ENCODE data around the gene GRK2. TPM values are rescaled to one million over a fixed set of nuclear protein-coding genes. Genes with fewer than 3 reads are reported as not detected.

GRK2 gene
- total and polyA plus RNA-seq, 2 donors (not counting 3 experiments of a cell fraction or from before 2014, with no cell fraction given) = 57.9 to 62.3 TPM

DNA sequence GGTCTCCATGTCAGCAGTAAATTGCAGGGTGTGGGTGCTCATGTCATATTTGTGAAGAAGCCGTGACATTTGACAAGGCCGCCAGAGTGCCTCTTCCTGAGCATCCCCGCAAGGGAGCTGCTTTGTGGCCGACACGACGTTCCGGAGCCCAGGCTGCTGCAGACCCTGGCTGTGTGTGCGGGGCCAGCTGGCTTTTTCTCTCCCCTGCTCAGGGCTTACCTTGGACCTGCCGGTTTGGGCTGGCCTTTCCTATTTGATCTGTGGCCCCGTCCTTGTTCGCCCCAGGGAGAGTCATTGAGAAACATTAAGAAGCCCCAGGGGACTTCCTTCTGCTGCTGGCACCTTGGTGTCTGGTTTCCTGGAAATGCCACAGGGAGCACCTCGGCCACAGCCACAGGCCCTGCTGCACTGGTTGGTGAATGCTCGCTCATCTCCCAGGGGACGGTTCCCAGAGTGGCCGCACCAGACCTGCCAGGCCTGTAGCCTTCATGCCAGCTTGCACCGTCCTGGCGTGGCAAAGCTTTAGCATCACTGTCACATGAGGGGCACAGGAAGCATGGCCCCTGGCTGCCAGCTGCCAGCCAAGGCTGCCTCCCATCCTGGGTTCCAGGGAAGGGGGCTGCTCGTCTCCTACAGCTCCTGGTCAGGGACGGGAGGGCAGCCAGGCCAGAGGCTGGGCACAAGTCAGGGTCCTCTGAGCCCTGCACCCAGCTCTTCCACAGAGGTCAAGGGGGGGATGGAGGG lies 5.4 kb downstream of the GRK2 start:
- H3K27me3 ChIP-seq (ENCODE audit: control insufficient read depth in 2 of 2, insufficient read depth in 2 of 2, low read length in 2 of 2) = no peaks in the 10 kb centered on the region
- H3K4me2 ChIP-seq (ENCODE audit: insufficient read depth, low read length) = no peak overlapping the region
- dilution Hi-C loops (cut with MboI; ENCODE audit: extremely low pct_ligation_motif_present, low sequenced_read_pairs) = no loop called here
- peaks cover 0 to 9% of the 10 kb centered on the region in 2 experiments for H3K36me3 ChIP-seq (ENCODE audit: control insufficient read depth in 2 of 2, extremely low read depth in 1 of 2, insufficient read depth in 2 of 2, low read length in 2 of 2)
- no peak overlapping the region for H3K9ac ChIP-seq (replicated peaks; ENCODE audit: extremely low read depth, insufficient read depth, low read length)
- FAIRE-seq = no peak
- DNase-seq (ENCODE audit: low read depth, low spot score) = no peak
- no peak overlapping the region for H3K27ac ChIP-seq (ENCODE audit: insufficient read depth, low read depth, low read length)
- POLR2A ChIA-PET = no interaction called here
- intact Hi-C loops (cut with micrococcal nuclease) = no loop called here
- no TSS peak for BruUV-seq (replicated peaks)
- no peak overlapping the region for H3K4me3 ChIP-seq (replicated peaks in 1 of 3; ENCODE audit: insufficient read depth in 1 of 3, low read depth in 1 of 3, low read length in 3 of 3)
- no peaks in the 10 kb centered on the region for H3K9me3 ChIP-seq (replicated peaks; ENCODE audit: control insufficient read depth, insufficient read depth, low read length)
- no peak overlapping the region for H2AFZ ChIP-seq (ENCODE audit: low read depth, low read length)
- H3K4me1 ChIP-seq (ENCODE audit: control insufficient read depth, extremely low read depth, insufficient read depth, low read length) = peaks cover 36% of the 10 kb centered on the region
- peaks cover 91% of the 10 kb centered on the region for H3K79me2 ChIP-seq (ENCODE audit: control insufficient read depth, insufficient read depth, low read length)
- no peaks in the 10 kb centered on the region for H4K20me1 ChIP-seq (replicated peaks; ENCODE audit: control insufficient read depth, extremely low read depth, insufficient read depth, low read length)
- H3K9me1 ChIP-seq (replicated peaks; ENCODE audit: control insufficient read depth, extremely low read depth, insufficient read depth, low read length) = no peaks in the 10 kb centered on the region
- CTCF ChIA-PET = interaction anchor here (0.9 to 2.7 kb wide), 6 partner anchors 9 to 190 kb away, joined by 3 to 12 read pairs (median 4); partner anchors contain the start of gene ANKRD13D
- no peak for TF ChIP-seq MYC (IDR thresholded peaks at IDR 0.05; ENCODE audit: low read depth, low read length)
- TF ChIP-seq, protein P1, sequence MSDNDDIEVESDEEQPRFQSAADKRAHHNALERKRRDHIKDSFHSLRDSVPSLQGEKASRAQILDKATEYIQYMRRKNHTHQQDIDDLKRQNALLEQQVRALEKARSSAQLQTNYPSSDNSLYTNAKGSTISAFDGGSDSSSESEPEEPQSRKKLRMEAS (IDR thresholded peaks at IDR 0.05; ENCODE audit: insufficient read depth, insufficient read length) = no peak
- TF ChIP-seq POLR2AphosphoS5 (IDR thresholded peaks at IDR 0.05; ENCODE audit: insufficient read depth, low read depth, low read length) = no peak
- TF ChIP-seq, protein P2, sequence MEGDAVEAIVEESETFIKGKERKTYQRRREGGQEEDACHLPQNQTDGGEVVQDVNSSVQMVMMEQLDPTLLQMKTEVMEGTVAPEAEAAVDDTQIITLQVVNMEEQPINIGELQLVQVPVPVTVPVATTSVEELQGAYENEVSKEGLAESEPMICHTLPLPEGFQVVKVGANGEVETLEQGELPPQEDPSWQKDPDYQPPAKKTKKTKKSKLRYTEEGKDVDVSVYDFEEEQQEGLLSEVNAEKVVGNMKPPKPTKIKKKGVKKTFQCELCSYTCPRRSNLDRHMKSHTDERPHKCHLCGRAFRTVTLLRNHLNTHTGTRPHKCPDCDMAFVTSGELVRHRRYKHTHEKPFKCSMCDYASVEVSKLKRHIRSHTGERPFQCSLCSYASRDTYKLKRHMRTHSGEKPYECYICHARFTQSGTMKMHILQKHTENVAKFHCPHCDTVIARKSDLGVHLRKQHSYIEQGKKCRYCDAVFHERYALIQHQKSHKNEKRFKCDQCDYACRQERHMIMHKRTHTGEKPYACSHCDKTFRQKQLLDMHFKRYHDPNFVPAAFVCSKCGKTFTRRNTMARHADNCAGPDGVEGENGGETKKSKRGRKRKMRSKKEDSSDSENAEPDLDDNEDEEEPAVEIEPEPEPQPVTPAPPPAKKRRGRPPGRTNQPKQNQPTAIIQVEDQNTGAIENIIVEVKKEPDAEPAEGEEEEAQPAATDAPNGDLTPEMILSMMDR (IDR thresholded peaks at IDR 0.05; ENCODE audit: extremely low read depth in 1 of 2, insufficient read depth in 1 of 2, low read depth in 1 of 2, low read length in 2 of 2) = no peak
- no peak for TF ChIP-seq JUN (IDR thresholded peaks at IDR 0.05; ENCODE audit: borderline replicate concordance, insufficient read depth, insufficient read length, low read depth)
- no peak for TF ChIP-seq POLR2A (IDR thresholded peaks at IDR 0.05; ENCODE audit: low read depth, low read length)
- no peak for TF ChIP-seq EZH2 (IDR thresholded peaks at IDR 0.05; ENCODE audit: borderline replicate concordance, low read depth, low read length, severe bottlenecking)
- no peak for TF ChIP-seq GATA2 (IDR thresholded peaks at IDR 0.05; ENCODE audit: insufficient read depth, insufficient read length, low read depth, low read length)
- no peak for TF ChIP-seq FOS (IDR thresholded peaks at IDR 0.05; ENCODE audit: borderline replicate concordance, insufficient read depth, low read length)
